HG02981 (cell line): ENCODE measurements around the gene ENKUR.
"Not testable (repeated sequence)": the region's sequence is repeated elsewhere in the genome, so short reads cannot be mapped to it uniquely, and the experiment has no call there.

Experiments used
- ATAC-seq: cut with Tn5 transposase; IDR thresholded peaks from one replicate; pipeline ENCODE4 v1.9.1; 2021; ENCODE audit warnings: mild to moderate bottlenecking, moderate library complexity; ENCODE audit not compliant: unreplicated experiment

Gene ENKUR

DNA sequence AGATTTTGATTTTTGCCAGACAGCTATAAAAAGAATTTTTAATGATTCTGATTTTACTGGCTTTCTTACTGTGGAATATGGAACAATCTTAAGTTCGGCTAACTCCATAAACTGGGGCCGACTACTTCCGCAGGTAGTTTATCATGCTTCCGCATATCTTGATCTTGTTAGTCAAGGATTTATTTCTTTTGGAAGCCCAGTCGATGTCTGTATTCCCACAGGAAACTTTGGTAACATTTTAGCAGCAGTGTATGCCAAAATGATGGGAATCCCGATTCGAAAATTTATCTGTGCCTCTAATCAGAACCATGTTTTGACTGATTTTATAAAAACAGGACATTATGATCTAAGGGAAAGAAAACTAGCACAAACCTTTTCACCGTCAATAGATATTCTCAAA, 8.6 kb upstream of the ENKUR start:
- no peak for ATAC-seq

DNA sequence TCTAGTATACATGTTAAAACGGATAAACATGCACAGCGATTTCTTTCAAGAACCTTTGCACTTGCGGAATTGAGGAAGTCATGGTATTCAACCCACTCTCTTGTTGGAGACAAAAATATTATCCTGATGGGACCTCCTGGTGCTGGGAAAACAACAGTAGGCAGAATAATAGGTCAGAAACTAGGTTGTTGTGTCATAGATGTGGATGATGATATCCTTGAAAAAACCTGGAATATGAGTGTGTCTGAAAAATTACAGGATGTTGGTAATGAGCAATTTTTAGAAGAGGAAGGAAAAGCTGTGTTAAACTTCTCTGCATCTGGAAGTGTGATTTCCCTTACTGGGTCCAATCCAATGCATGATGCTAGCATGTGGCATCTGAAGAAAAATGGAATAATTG, 7.3 kb upstream of the ENKUR start:
- no peak for ATAC-seq

GRCh38 chr10:25018703-25019102, 2.7 kb upstream of the ENKUR start:
- ATAC-seq = no peak

GRCh38 chr10:25017661-25018060, 1.7 kb upstream of the ENKUR start:
- no peak for ATAC-seq

- ATAC-seq = no peak
These were observed 1.2 kb upstream of the ENKUR start for GRCh38 chr10:25017154-25017590.

- ATAC-seq = peak; percentile 97
These were observed 607 bp upstream of the ENKUR start, which contains the start of gene THNSL1 for GRCh38 chr10:25016376-25017153. TSS of gene THNSL1 (plus strand) at chr10:25016612. CDS start at chr10:25023224, 6,612 bp downstream.

- no peak for ATAC-seq
These were observed 1.4 kb downstream of the ENKUR start for GRCh38 chr10:25014579-25014978.

DNA sequence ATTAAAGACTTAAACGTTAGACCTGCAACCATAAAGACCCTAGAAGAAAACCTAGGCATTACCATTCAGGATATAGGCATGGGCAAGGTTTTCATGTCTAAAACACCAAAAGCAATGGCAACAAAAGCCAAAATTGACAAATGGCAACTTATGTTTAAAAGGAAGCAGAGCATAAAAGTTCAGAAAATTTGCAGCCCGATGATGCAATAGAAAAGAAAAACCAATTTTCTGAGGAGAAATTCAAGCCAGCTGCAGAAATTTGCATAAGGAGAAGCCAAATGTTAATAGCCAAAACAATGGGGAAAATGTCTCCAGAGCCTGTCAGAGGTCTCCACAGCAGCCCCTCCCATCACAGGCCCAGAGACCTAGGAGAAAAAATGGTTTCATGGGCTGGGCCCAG, 4.4 kb downstream of the ENKUR start:
- ATAC-seq = not testable (repeated sequence)

GRCh38 chr10:24998044-24998443, 17.9 kb downstream of the ENKUR start:
- no peak for ATAC-seq

GRCh38 chr10:24995072-24995471, 20.9 kb downstream of the ENKUR start:
- no peak for ATAC-seq

DNA sequence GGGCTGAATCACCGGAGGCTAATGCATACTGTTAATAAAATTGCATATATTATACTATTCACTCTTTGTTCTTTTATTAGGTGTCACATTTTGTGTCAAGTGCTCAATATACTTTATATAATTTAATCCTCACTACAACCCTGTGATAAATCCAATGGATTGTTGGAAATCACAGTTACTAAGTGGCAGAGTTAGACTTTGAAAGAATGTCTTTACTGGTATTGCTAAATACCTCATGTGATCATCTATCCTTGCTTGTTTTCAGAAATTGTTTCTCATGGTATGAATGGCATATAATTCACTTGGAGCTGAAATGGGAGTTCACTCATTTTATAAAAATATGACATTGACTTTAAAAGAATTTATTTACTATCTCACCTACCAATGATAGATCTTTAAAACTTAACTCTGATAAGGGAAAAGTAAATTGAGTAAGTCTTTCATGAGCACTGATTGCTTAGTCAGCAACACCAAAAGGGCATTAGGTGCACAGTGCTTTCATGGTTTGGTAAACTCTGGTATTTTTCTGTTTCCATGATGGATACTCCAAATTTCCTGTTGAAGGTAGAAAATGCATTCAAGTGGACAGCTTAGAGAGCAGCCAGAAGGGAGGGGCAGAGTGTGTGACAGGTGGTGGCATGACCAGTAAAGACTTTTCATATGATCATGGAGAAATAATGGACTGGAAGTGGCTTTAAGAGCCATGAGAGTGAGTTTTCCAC, 22.6 kb downstream of the ENKUR start:
- no peak for ATAC-seq

GRCh38 chr10:24992512-24993133, 23.3 kb downstream of the ENKUR start:
- no peak for ATAC-seq

- no peak for ATAC-seq
These were observed 24.7 kb downstream of the ENKUR start for GRCh38 chr10:24991298-24991697.

DNA sequence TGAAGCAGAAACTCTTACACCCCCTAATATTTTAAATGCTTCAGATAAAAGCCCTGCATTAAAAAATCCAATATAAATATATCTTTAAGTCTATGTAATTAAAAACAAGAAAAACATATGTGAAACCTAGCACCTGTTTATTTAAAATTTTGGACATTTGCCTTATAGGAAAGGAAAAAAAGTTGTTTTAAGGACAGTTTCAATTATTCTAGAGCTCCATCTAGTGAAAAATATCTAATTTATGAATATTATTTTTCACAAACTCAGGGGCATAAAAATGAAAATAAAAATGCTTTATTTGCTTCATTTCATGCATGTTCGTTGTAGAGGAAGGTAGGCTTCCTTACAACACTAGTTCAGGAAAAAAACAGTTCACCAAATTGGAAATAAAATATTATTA, 26.1 kb downstream of the ENKUR start:
- ATAC-seq = no peak

GRCh38 chr10:24988831-24989640, 26.9 kb downstream of the ENKUR start:
- ATAC-seq = no peak

- ATAC-seq = no peak
These were observed 31.1 kb downstream of the ENKUR start for GRCh38 chr10:24984906-24985305.

DNA sequence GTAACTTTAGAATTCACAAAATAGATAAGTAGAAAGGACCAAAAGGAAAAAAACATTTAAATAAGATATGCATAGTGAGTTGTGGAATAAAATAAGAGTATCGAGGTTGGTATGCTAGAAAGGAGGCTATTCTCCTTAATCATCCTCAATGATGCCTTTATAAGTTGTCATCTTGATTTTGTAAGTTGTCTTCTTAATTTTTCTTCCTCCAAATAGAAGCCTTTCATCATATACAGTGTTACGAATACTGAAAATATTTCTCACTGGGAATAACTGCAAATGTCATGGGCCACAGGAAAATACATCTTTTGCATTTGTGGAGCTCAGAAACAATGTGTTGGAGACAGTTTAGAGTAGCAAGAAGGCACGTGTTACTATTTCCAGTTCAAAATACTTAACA, 32.0 kb downstream of the ENKUR start:
- ATAC-seq = no peak

DNA sequence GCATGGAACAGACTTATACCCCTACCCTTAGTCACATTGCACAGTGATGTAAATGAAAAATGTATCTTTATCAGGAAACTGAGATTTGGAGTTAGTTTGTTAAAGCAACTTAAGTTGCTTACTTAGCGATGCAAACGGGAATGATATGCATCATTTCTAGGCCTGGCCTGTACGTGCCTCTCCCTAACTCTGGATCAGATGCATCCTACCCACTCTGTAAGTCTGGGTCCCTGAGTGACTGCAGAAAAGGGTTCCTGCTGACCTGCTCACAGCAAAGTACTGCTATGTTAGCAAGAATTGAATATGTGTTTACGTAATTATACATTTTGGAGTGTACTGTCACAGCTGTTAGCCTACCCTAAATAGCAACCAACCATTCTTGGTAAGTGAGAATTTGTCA, 32.8 kb downstream of the ENKUR start:
- ATAC-seq = no peak

DNA sequence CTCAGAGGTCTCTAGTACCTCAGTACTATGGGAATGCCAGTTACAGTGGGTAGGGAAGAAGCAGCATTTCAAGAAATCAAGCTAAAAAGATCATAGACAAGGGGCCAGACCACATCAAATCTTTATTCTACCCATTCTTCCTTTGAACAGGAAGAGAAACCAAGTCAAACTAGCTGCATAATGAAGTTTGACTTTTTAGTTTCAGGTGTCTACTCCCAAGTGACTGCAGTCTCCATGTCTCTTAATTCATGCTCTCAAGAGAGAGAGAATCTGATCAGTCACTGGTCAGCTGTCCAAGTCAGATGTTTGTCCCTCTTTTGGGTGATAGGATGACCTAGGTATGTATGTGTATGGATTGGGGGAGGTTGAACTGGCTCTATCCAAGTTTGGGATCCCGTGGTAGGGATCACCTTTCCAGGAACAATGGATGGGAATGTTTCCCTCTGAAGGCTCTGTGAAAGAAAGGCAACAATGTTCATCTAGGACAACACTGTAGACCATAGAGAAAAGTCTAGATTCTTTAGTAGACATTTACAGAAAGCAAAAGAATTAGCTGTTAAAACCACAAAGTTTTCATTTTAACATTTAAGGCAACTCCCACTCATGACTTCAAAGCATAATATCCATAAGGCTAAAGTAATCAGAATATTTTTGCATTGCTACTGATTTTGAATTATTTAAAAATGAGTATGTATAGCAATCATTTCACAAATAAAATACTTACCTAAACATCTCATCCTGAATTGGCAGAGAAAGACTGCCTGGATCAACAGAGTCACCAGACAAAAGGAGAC, 33.4 kb downstream of the ENKUR start:
- ATAC-seq = no peak

GRCh38 chr10:24981161-24981710, 34.7 kb downstream of the ENKUR start:
- no peak for ATAC-seq
